Body of pancreas (tissue), 4 donors: ENCODE measurements around the gene WNT3A.

Source experiments
- POLR2A ChIP-seq, 3 donors: fragments of 450-650 bp; IDR thresholded peaks; one replicate each; pipeline ENCODE4 v1.6.1; 2016; ENCODE audit warnings: antibody characterized with exemption in 3 of 3, mild to moderate bottlenecking in 2 of 3
- TF ChIP-seq, protein P1 (sequence below), 7 experiments: fragments of 450-650 bp in 4 of 7; fragments of 200-600 bp in 3 of 7; sonication (generic) in 3 of 7; IDR thresholded peaks; one replicate each; pipeline ENCODE4 v1.5.1; 2016 to 2019; ENCODE audit warnings: antibody characterized with exemption in 7 of 7

GRCh38 chr1:227987181-227987580 lies 19.6 kb upstream of the WNT3A start:
- TF ChIP-seq, protein P1, sequence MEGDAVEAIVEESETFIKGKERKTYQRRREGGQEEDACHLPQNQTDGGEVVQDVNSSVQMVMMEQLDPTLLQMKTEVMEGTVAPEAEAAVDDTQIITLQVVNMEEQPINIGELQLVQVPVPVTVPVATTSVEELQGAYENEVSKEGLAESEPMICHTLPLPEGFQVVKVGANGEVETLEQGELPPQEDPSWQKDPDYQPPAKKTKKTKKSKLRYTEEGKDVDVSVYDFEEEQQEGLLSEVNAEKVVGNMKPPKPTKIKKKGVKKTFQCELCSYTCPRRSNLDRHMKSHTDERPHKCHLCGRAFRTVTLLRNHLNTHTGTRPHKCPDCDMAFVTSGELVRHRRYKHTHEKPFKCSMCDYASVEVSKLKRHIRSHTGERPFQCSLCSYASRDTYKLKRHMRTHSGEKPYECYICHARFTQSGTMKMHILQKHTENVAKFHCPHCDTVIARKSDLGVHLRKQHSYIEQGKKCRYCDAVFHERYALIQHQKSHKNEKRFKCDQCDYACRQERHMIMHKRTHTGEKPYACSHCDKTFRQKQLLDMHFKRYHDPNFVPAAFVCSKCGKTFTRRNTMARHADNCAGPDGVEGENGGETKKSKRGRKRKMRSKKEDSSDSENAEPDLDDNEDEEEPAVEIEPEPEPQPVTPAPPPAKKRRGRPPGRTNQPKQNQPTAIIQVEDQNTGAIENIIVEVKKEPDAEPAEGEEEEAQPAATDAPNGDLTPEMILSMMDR (IDR thresholded peaks at IDR 0.05) = no peak
- TF ChIP-seq POLR2A (IDR thresholded peaks at IDR 0.05) = no peak
